Neural progenitor cell (in vitro differentiated cells): ENCODE measurements around the gene BBS1. TPM values are rescaled to one million over a fixed set of nuclear protein-coding genes. Genes with fewer than 3 reads are reported as not detected.

ENCODE experiments used
- DNase-seq: peaks from one replicate; pipeline ENCODE4 v3.0.0-alpha.2; 2016; ENCODE audit warnings: low spot score
- H2AFZ ChIP-seq: fragments of 200-600 bp; sonication (generic); replicated peaks from 2 replicates; pipeline ENCODE4 v1.6.1; 2016; ENCODE audit warnings: antibody characterized with exemption
- H3F3A ChIP-seq: fragments of 200-600 bp; sonication (generic); 2 replicates; pipeline ENCODE4 v1.6.1; 2016; ENCODE audit warnings: antibody characterized with exemption, low read depth
- H3K27ac ChIP-seq: fragments of 200-600 bp; sonication (generic); 2 replicates; pipeline ENCODE4 v1.5.1; 2016; ENCODE audit warnings: mild to moderate bottlenecking
- H3K27me3 ChIP-seq: fragments of 200-600 bp; sonication (generic); 2 replicates; pipeline ENCODE4 v1.6.1; 2016; ENCODE audit warnings: mild to moderate bottlenecking, moderate library complexity
- H3K36me3 ChIP-seq: fragments of 200-600 bp; sonication (generic); 2 replicates; pipeline ENCODE4 v1.5.1; 2016
- H3K4me1 ChIP-seq: fragments of 200-600 bp; sonication (generic); 2 replicates; pipeline ENCODE4 v1.6.1; 2016; ENCODE audit warnings: mixed run types
- H3K4me2 ChIP-seq: fragments of 200-600 bp; sonication (generic); 2 replicates; pipeline ENCODE4 v1.6.1; 2016
- H3K4me3 ChIP-seq: fragments of 200-600 bp; sonication (generic); 2 replicates; pipeline ENCODE4 v1.5.1; 2016
- H3K79me2 ChIP-seq: fragments of 200-600 bp; sonication (generic); 2 replicates; pipeline ENCODE4 v1.6.1; 2016; ENCODE audit warnings: low read depth
- H3K9ac ChIP-seq: fragments of 200-600 bp; sonication (generic); 2 replicates; pipeline ENCODE4 v1.6.1; 2016
- H3K9me3 ChIP-seq: fragments of 200-600 bp; sonication (generic); 2 replicates; pipeline ENCODE4 v1.5.1; 2016; ENCODE audit warnings: low read depth
- H4K20me1 ChIP-seq: fragments of 200-600 bp; sonication (generic); 2 replicates; pipeline ENCODE4 v1.6.1; 2016; ENCODE audit warnings: low read depth
- H3K27ac Mint-ChIP-seq: 3 replicates; pipeline ENCODE4 v1.8.0; 2021; ENCODE audit warnings: mixed read lengths
- H3K27me3 Mint-ChIP-seq: 2 replicates; pipeline ENCODE4 v1.8.0; 2022; ENCODE audit warnings: low read depth, mild to moderate bottlenecking, inconsistent platforms, moderate library complexity, mixed read lengths; ENCODE audit not compliant: insufficient read depth
- H3K36me3 Mint-ChIP-seq: 3 replicates; pipeline ENCODE4 v1.8.0; 2021; ENCODE audit warnings: mixed read lengths
- H3K4me1 Mint-ChIP-seq: 3 replicates; pipeline ENCODE4 v1.8.0; 2021; ENCODE audit warnings: mixed read lengths
- H3K4me3 Mint-ChIP-seq: 3 replicates; pipeline ENCODE4 v1.8.0; 2021; ENCODE audit warnings: mild to moderate bottlenecking, moderate library complexity, mixed read lengths
- H3K9me3 Mint-ChIP-seq: 3 replicates; pipeline ENCODE4 v1.8.0; 2020; ENCODE audit warnings: mixed read lengths
- CTCF ChIP-seq: fragments of 200-600 bp; sonication (generic); IDR thresholded peaks from 2 replicates; pipeline ENCODE4 v1.5.1; 2017; ENCODE audit warnings: antibody characterized with exemption, mild to moderate bottlenecking
- EZH2 ChIP-seq: fragments of 200-600 bp; sonication (generic); IDR thresholded peaks from 2 replicates; pipeline ENCODE4 v1.6.1; 2017; ENCODE audit warnings: antibody characterized with exemption, mild to moderate bottlenecking, moderate library complexity
- EZH2phosphoT487 ChIP-seq: fragments of 200-600 bp; sonication (generic); IDR thresholded peaks from 2 replicates; pipeline ENCODE4 v1.6.1; 2017; ENCODE audit warnings: antibody characterized with exemption
- total RNA-seq: library from RNA; depleted of rRNA; stranded (reverse); fragments of >200 nt; gene quantifications from 2 replicates; pipeline ENCODE4 v1.2.3, GENCODE V29; 2015; ENCODE audit warnings: low replicate concordance

Gene BBS1
- total RNA-seq, 1 donor from 2014 or later = 42.0 TPM

GRCh38 chr11:66548041-66548440 lies 37.6 kb downstream of the BBS1 start:
- Mint-ChIP-seq H3K27ac (no peak overlapping the region), H3K9me3 (no peaks in the 10 kb centered on the region)

DNA sequence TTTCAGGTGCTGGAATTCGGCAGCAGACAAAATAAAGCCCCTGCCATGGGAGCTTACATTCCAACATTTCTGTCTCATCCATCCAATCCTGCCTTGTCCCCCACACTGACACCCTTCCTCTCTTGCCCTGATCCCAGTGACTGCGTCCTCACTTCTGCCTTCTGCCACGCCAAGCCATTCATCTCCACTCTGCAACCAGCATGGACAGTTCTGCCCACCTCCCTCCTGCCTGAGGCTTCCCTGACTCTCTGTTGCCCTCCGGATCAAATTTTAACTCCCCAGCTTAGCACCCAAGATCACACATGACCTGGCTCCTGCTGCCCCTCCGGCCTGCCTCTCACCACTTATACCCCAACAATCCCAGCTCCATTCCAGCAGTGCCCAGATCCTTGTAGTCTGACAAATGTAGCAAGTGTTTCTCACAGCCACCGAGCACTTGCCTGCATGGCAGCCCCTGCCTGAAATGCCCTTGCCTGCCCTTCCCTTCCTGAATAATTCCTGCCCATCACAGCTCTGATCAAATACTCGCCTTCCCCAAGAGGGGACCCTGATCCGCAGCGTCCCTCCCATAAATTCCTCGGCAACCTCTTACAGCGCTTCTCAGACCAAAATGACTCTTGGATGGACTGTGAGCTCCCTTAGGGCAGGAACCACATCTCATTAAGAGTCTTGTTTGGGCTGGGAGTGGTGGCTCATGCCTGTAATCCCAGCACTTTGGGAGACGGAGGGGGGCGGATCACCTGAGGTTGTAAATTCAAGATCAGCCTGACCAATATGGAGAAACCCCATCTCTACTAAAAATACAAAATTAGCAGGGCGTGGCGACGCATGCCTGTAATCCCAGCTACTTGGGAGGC lies 38.6 kb downstream of the BBS1 start:
- H3K4me1 Mint-ChIP-seq = peaks cover 37% of the 10 kb centered on the region
- peak overlapping the region; percentile 38 for H3K27ac Mint-ChIP-seq
- peak overlapping the region; percentile 87 for H3K4me2 ChIP-seq
- no peaks in the 10 kb centered on the region for H3K27me3 ChIP-seq
- H2AFZ ChIP-seq = no peak overlapping the region
- no peak overlapping the region for H3K9ac ChIP-seq
- no peak for DNase-seq
- H3K4me1 ChIP-seq = peaks cover 24% of the 10 kb centered on the region
- H3K9me3 ChIP-seq = no peaks in the 10 kb centered on the region
- no peak overlapping the region for H3K4me3 ChIP-seq
- H3K4me3 Mint-ChIP-seq = peak overlapping the region; percentile 9
- H3K79me2 ChIP-seq = no peaks in the 10 kb centered on the region
- no peaks in the 10 kb centered on the region for H3K36me3 Mint-ChIP-seq
- no peaks in the 10 kb centered on the region for H3K9me3 Mint-ChIP-seq
- H3F3A ChIP-seq = peaks cover 40% of the 10 kb centered on the region
- H3K27me3 Mint-ChIP-seq = peaks cover 20% of the 10 kb centered on the region
- H4K20me1 ChIP-seq = peaks cover 15% of the 10 kb centered on the region
- TF ChIP-seq CTCF = no peak
- TF ChIP-seq EZH2phosphoT487 = no peak
- TF ChIP-seq EZH2 = no peak
- H3K36me3 ChIP-seq = no peaks in the 10 kb centered on the region
- H3K27ac ChIP-seq = peak overlapping the region; percentile 60

More at GRCh38 chr11:66548041-66548440, 37.6 kb downstream of the BBS1 start:
- H3K4me2 ChIP-seq = peak overlapping the region; percentile 87
- H3K9ac ChIP-seq = no peak overlapping the region
- H3K79me2 ChIP-seq = no peaks in the 10 kb centered on the region
- peak overlapping the region; percentile 71 for H3K4me3 ChIP-seq
- no peaks in the 10 kb centered on the region for H3K9me3 ChIP-seq
- H3K36me3 ChIP-seq = no peaks in the 10 kb centered on the region
- peaks cover 46% of the 10 kb centered on the region for H3F3A ChIP-seq
- TF ChIP-seq EZH2 (no peak), EZH2phosphoT487 (no peak), CTCF (no peak)
- H3K4me1 ChIP-seq = peaks cover 32% of the 10 kb centered on the region
- peaks cover 24% of the 10 kb centered on the region for H3K27me3 Mint-ChIP-seq
- H3K4me3 Mint-ChIP-seq = peak overlapping the region; percentile 85
- H3K27ac ChIP-seq = no peak overlapping the region
- peaks cover 3% of the 10 kb centered on the region for H3K36me3 Mint-ChIP-seq
- no peak overlapping the region for H2AFZ ChIP-seq
- peaks cover 15% of the 10 kb centered on the region for H4K20me1 ChIP-seq
- peaks cover 42% of the 10 kb centered on the region for H3K4me1 Mint-ChIP-seq
- no peak for DNase-seq
- H3K27me3 ChIP-seq = no peaks in the 10 kb centered on the region

GRCh38 chr11:66549696-66550095 lies 39.3 kb downstream of the BBS1 start:
- DNase-seq = no peak
- H3K36me3 Mint-ChIP-seq = no peaks in the 10 kb centered on the region
- no peaks in the 10 kb centered on the region for H3K9me3 ChIP-seq
- no peak overlapping the region for H2AFZ ChIP-seq
- H3K27ac ChIP-seq = no peak overlapping the region
- no peak overlapping the region for H3K4me3 Mint-ChIP-seq
- TF ChIP-seq CTCF (no peak), EZH2phosphoT487 (no peak), EZH2 (no peak)
- H3K27ac Mint-ChIP-seq = peak overlapping the region; percentile 90
- no peak overlapping the region for H3K4me3 ChIP-seq
- H3K79me2 ChIP-seq = no peaks in the 10 kb centered on the region
- H3K36me3 ChIP-seq = no peaks in the 10 kb centered on the region
- H3F3A ChIP-seq = peaks cover 35% of the 10 kb centered on the region
- H4K20me1 ChIP-seq = peaks cover 15% of the 10 kb centered on the region
- H3K27me3 Mint-ChIP-seq = peaks cover 20% of the 10 kb centered on the region
- H3K4me1 ChIP-seq = peaks cover 20% of the 10 kb centered on the region
- H3K9ac ChIP-seq = no peak overlapping the region
- H3K27me3 ChIP-seq = no peaks in the 10 kb centered on the region
- H3K4me2 ChIP-seq = no peak overlapping the region
- peaks cover 32% of the 10 kb centered on the region for H3K4me1 Mint-ChIP-seq
- no peaks in the 10 kb centered on the region for H3K9me3 Mint-ChIP-seq
